T-helper 2 cell treated with Interferon-gamma antibody and Interleukin-4, amounts not matched to agents 5 μg/mL and 100 μg/mL, for 36 hours (primary cell): ENCODE results near the gene ZBTB47.

Experiments used
- DNase-seq: peaks from one replicate; pipeline ENCODE4 v3.0.0; 2021; ENCODE audit warnings: low spot score
- H3K27ac Mint-ChIP-seq: one replicate; pipeline ENCODE4 v1.8.0; 2021; ENCODE audit warnings: mild to moderate bottlenecking, mixed read lengths
- H3K27me3 Mint-ChIP-seq: one replicate; pipeline ENCODE4 v1.8.0; 2021; ENCODE audit warnings: low read depth, mixed read lengths
- H3K36me3 Mint-ChIP-seq: one replicate; pipeline ENCODE4 v1.8.0; 2021; ENCODE audit warnings: low read depth, mixed read lengths
- H3K4me1 Mint-ChIP-seq: one replicate; pipeline ENCODE4 v1.8.0; 2021; ENCODE audit warnings: low read depth, mixed read lengths
- H3K4me3 Mint-ChIP-seq: one replicate; pipeline ENCODE4 v1.8.0; 2022; ENCODE audit warnings: mild to moderate bottlenecking, moderate library complexity, mixed read lengths
- H3K9me3 Mint-ChIP-seq: one replicate; pipeline ENCODE4 v1.8.0; 2021; ENCODE audit warnings: mixed read lengths

The ZBTB47 gene

DNA sequence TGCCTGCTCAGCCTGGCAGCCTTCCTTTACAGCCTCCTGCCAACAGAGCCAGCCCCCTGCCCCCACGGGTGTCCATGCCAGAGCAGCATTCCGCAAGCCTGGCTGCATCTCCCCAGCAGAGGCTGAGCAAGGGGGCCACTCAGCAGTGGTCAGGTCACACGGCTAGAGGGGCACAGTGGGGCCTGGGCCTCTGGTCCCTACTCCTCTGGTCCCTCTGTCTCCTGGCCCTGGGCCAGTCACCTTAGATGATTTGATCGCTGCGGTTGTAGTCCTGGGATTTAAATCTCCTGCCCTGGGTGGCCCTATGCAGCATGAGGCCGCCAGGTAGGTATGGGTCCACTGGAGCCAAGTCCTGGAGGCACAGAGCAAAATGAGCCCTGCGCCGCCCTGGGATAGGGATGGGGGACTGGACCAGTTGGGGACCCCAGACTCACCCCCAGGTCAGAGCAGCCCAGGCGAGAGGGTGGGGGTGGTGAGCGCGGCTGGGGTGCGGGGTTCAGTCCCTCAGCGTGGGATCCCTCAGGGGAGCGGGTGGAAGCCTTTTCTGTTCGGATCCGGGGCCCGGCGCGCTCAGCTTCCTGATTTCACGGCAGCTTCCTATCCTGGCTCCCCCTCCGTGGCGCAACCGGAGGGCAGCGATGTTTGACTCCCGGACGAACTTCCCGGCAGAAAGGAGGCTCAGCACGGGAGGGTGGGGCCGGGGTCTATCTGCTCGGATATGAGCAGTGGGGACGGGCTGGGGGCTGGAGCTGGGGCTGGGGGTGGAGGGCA is at the start of gene ZBTB47:
TSS of gene ZBTB47 (plus strand) at position 138 of the 771 bp plus-strand sequence. CDS start 4,659 bp downstream, outside the sequence.
- H3K9me3 Mint-ChIP-seq, result no peaks in the 10 kb centered on the region
- no peak for DNase-seq
- H3K4me3 Mint-ChIP-seq, result peak within 1 kb of the TSS; percentile 81
- peaks cover 22% of the 10 kb centered on the region for H3K27me3 Mint-ChIP-seq
- H3K27ac Mint-ChIP-seq, result no peak within 1 kb of the TSS
- H3K4me1 Mint-ChIP-seq, result peaks cover 10% of the 10 kb centered on the region
- H3K36me3 Mint-ChIP-seq, result peaks cover 3% of the 10 kb centered on the region

DNA sequence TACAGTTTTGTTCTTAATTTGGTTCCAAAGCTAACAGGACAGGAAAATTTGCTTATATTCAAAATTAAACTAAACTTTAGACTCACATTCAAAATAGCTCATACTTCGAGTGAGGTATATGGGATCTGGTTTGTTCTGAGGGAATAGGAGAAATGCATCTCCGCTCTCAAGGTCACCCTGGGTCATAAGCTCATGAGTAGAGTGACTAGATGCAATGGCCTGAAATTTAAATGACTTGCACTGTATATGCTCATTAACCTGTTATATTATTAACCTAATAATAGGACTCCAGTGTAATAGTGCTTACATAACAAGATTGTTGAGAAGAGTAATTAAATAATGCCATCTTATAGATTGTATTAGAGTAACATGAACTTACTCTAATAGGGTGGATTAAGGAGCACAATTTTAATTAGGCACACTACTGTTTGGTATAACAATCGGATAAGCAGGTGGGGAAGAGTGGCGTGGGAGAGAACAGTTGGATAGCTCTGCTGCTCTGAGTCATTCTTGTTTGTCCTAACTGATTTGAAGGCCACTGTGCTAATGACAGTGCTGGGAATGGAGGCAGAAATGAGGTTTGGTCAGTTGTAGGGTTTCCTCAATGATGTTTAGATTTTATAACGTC is 47.8 kb upstream of the ZBTB47 start:
- H3K4me1 Mint-ChIP-seq, result peaks cover 31% of the 10 kb centered on the region
- no peak overlapping the region for H3K27ac Mint-ChIP-seq
- H3K27me3 Mint-ChIP-seq, result no peaks in the 10 kb centered on the region
- no peak overlapping the region for H3K4me3 Mint-ChIP-seq
- DNase-seq, result no peak
- peaks cover 58% of the 10 kb centered on the region for H3K36me3 Mint-ChIP-seq
- H3K9me3 Mint-ChIP-seq, result peaks cover 6% of the 10 kb centered on the region

DNA sequence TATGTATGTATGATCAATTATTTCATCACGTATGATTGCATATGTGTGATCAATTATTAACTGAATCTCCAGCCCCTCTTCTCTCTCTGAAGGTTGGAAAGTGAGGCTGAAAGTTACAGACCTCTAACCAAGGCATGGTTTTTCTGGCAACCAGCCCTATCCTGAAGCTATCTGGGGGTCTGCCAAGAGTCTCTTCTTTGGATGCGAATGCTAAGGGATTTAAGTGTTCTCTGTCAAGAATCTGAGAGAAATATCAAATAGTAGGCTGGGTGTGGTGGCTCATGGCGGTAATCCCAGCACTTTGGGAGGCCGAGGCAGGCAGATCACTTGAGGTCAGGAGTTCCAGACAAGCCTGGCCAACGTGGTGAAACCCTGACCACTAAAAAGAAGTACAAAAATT is 44.9 kb upstream of the ZBTB47 start:
- Mint-ChIP-seq H3K4me3 (no peak overlapping the region), H3K27me3 (no peaks in the 10 kb centered on the region), H3K27ac (no peak overlapping the region), H3K4me1 (peaks cover 42% of the 10 kb centered on the region), H3K9me3 (peaks cover 6% of the 10 kb centered on the region), H3K36me3 (peaks cover 54% of the 10 kb centered on the region)
- no peak for DNase-seq

DNA sequence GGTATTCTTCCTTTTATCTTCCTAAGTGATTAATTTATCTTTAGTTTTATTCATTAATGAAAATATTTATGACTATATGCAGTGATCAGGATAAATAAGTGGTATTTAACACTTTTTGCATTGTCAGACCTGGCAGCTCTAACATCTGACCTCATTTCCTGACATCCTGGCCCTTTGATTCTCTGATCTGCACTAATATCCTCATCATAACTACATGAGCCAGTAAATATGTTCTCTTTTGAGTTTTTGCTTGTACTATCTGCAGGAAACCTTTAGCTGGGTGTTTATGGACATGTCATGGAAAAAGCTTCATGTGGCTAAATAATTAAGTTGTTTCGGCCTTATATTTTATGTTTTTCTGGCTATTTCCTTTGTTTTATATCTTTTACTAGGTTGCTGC is 42.5 kb upstream of the ZBTB47 start:
- H3K36me3 Mint-ChIP-seq, result peaks cover 42% of the 10 kb centered on the region
- DNase-seq, result no peak
- H3K4me1 Mint-ChIP-seq, result peaks cover 37% of the 10 kb centered on the region

DNA sequence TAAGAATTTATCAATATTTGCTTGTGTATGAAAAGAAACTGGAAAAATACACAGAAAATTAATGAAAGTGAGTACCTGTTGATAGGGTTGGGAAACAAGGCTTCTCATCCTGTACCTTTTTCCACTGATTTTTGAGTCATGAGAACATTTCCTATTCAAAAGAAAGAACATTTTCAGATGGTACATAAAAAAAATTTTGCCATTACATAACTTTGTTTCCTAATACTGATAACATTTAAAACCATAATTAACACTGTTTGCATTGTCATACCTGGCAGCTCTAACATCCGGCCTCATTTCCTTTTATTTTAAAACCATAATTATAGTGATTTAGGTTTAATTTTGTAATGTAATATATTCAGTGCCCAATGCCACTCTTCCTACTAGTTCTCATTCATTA is 41.3 kb upstream of the ZBTB47 start:
- DNase-seq, result no peak
- Mint-ChIP-seq H3K4me3 (no peak overlapping the region), H3K4me1 (peaks cover 38% of the 10 kb centered on the region), H3K36me3 (peaks cover 36% of the 10 kb centered on the region), H3K27me3 (no peaks in the 10 kb centered on the region), H3K27ac (peak overlapping the region; percentile 20), H3K9me3 (no peaks in the 10 kb centered on the region)

More for the DNA sequence above, 42.5 kb upstream of the ZBTB47 start:
- H3K27me3 Mint-ChIP-seq, result no peaks in the 10 kb centered on the region
- H3K27ac Mint-ChIP-seq, result peak overlapping the region; percentile 42
- no peaks in the 10 kb centered on the region for H3K9me3 Mint-ChIP-seq
- H3K4me3 Mint-ChIP-seq, result no peak overlapping the region

DNA sequence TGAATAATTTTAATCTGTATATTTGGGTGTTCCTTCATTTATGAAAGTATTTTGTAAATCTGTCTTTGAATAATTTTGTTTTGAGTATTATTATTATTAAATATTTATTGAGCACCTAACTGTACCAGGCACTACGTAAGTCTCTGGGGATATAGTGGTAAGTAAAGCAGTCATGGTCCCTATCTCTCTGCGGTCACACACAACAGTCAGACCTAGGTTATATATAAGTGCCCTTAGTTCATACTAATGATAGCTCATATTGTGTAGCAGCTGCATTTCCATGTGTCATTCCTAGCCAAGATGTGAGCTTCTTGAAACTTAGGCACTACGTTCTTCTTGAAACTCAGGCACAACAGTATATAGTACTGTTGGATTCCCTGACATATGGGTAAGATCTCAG is 40.6 kb upstream of the ZBTB47 start:
- Mint-ChIP-seq H3K27me3 (no peaks in the 10 kb centered on the region), H3K4me1 (peaks cover 35% of the 10 kb centered on the region), H3K4me3 (no peak overlapping the region), H3K27ac (no peak overlapping the region), H3K9me3 (no peaks in the 10 kb centered on the region), H3K36me3 (peaks cover 33% of the 10 kb centered on the region)
- DNase-seq, result no peak

DNA sequence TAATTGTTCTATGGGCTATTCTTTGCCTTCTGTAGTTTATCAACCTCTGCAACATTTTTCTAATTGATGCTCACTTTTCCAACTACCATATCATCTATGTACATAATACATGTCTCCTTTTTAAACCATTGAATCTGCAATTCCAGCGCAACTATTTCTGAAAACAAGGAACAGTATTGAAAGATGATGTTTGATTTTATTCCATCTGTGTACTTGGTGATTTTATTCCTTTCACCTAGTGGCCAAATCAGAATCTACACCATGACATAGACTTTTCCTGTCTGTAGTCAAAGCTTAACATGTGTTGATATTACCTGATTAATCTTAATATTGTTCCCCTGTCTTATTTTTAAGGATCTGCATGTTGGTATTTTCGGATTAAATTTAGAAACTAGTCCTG is 40.0 kb upstream of the ZBTB47 start:
- Mint-ChIP-seq H3K27ac (no peak overlapping the region), H3K27me3 (no peaks in the 10 kb centered on the region), H3K4me1 (peaks cover 35% of the 10 kb centered on the region), H3K36me3 (peaks cover 33% of the 10 kb centered on the region), H3K4me3 (no peak overlapping the region), H3K9me3 (no peaks in the 10 kb centered on the region)
- no peak for DNase-seq

DNA sequence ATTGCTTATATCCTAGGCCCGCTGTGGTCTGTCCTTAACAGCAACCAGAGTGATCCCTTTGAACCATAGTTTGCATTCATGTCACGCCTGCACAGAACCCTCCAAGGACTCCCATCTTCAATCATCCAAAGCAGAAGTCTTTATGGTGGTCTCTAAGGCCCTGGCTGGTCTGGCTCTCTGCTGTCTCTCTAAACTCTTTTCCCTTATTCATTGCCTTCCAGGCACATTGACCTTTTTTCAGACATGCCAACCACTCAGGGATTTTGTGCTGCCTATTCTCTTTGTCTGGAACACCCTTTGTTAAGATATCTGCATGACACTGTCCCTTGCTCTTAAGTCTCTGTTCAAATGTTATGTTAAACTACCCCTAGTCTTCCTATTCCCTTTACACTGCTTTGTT is 21.9 kb upstream of the ZBTB47 start:
- H3K36me3 Mint-ChIP-seq, result peaks cover 53% of the 10 kb centered on the region
- H3K27ac Mint-ChIP-seq, result no peak overlapping the region
- no peaks in the 10 kb centered on the region for H3K27me3 Mint-ChIP-seq
- no peaks in the 10 kb centered on the region for H3K9me3 Mint-ChIP-seq
- no peak overlapping the region for H3K4me3 Mint-ChIP-seq
- peaks cover 12% of the 10 kb centered on the region for H3K4me1 Mint-ChIP-seq
- no peak for DNase-seq

DNA sequence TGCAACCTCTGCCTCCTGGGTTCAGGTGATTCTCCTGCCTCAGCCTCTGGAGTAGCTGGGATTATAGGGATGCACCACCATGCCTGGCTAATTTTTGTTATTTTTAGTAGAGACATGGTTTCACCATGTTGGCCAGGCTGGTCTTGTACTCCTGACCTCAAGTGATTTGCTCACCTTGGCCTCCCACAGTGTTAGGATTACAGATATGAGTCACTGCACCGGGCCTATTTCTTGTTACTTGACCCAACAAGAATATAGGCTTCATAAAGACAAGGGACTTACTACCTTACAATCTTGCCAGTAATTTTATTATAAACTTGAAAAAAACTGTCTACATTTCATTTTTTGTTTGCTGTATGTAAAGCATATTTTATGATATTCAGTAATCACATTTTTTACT is 21.4 kb upstream of the ZBTB47 start:
- no peak for DNase-seq
- Mint-ChIP-seq H3K27ac (no peak overlapping the region), H3K36me3 (peaks cover 52% of the 10 kb centered on the region)

DNA sequence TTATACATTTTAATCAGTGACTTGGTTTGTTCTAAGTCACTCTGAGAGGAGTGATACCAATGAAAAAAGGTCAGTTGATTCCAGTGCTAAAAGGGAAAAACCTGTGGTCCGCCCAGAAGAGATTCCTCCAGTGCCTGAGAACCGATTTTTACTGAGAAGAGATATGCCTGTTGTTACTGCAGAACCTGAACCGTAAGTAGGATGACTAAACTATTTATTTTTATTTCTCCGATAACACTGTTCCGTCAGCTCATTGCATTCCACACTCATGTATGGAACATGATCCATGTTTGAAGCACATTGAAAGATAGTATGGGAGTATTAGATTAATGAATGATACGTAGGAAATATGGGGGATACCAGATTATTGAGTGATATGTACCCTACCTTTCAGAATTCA is 20.0 kb upstream of the ZBTB47 start:
- H3K27me3 Mint-ChIP-seq, result no peaks in the 10 kb centered on the region
- no peak overlapping the region for H3K4me3 Mint-ChIP-seq
- no peaks in the 10 kb centered on the region for H3K9me3 Mint-ChIP-seq
- DNase-seq, result no peak
- peaks cover 12% of the 10 kb centered on the region for H3K4me1 Mint-ChIP-seq
- H3K36me3 Mint-ChIP-seq, result peaks cover 46% of the 10 kb centered on the region
- H3K27ac Mint-ChIP-seq, result no peak overlapping the region

More for the DNA sequence above, 21.4 kb upstream of the ZBTB47 start:
- Mint-ChIP-seq H3K4me3 (no peak overlapping the region), H3K27me3 (no peaks in the 10 kb centered on the region), H3K4me1 (peaks cover 12% of the 10 kb centered on the region), H3K9me3 (no peaks in the 10 kb centered on the region)

DNA sequence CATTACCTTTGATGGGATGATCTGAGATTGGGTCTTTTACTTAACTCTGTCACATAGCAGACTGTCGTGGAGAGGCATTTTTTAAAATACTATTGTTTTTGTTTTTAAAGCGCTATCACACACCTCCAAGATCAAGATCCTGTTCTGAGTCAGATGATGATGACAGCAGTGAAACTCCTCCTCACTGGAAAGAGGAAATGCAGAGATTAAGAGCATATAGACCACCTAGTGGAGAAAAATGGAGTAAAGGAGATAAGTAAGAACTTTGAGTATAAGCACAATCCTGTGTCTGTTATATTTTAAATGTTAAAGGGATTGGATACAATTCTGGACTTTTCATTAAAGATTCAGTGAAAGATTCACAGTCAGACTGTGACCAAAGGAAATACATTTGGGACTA is 18.4 kb upstream of the ZBTB47 start:
- Mint-ChIP-seq H3K9me3 (no peaks in the 10 kb centered on the region), H3K36me3 (peaks cover 39% of the 10 kb centered on the region), H3K27me3 (no peaks in the 10 kb centered on the region), H3K4me3 (no peak overlapping the region), H3K4me1 (peaks cover 12% of the 10 kb centered on the region), H3K27ac (peak overlapping the region; percentile 36)
- DNase-seq, result no peak

DNA sequence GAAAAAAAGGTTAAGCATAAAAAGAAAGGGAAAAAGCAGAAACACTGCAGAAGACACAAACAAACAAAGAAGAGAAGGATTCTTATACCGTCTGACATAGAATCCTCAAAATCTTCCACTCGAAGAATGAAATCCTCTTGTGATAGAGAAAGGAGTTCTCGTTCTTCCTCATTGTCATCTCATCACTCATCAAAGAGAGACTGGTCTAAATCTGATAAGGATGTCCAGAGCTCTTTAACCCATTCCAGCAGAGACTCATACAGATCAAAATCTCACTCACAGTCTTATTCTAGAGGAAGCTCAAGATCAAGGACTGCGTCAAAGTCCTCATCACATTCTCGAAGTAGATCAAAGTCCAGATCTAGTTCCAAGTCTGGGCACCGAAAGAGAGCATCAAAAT is 16.5 kb upstream of the ZBTB47 start:
- peaks cover 33% of the 10 kb centered on the region for H3K36me3 Mint-ChIP-seq
- no peak overlapping the region for H3K27ac Mint-ChIP-seq
- no peaks in the 10 kb centered on the region for H3K9me3 Mint-ChIP-seq
- no peak overlapping the region for H3K4me3 Mint-ChIP-seq
- H3K27me3 Mint-ChIP-seq, result no peaks in the 10 kb centered on the region
- DNase-seq, result no peak
- peaks cover 12% of the 10 kb centered on the region for H3K4me1 Mint-ChIP-seq

DNA sequence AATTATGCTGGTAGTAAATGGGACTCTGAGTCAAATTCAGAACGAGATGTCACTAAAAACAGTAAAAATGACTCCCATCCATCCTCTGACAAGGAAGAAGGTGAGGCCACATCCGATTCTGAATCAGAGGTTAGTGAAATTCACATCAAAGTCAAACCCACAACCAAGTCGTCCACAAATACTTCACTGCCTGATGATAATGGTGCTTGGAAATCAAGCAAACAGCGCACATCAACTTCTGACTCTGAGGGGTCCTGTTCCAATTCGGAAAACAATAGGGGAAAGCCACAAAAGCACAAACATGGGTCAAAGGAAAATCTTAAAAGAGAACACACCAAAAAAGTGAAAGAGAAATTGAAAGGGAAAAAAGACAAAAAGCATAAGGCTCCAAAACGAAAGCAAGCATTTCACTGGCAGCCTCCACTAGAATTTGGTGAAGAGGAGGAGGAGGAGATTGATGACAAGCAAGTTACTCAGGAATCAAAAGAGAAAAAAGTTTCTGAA is 15.1 kb upstream of the ZBTB47 start:
- no peaks in the 10 kb centered on the region for H3K9me3 Mint-ChIP-seq
- H3K4me3 Mint-ChIP-seq, result no peak overlapping the region
- no peaks in the 10 kb centered on the region for H3K27me3 Mint-ChIP-seq
- H3K36me3 Mint-ChIP-seq, result peaks cover 36% of the 10 kb centered on the region
- H3K4me1 Mint-ChIP-seq, result peaks cover 12% of the 10 kb centered on the region
- peak; percentile 70 for DNase-seq
- H3K27ac Mint-ChIP-seq, result no peak overlapping the region

DNA sequence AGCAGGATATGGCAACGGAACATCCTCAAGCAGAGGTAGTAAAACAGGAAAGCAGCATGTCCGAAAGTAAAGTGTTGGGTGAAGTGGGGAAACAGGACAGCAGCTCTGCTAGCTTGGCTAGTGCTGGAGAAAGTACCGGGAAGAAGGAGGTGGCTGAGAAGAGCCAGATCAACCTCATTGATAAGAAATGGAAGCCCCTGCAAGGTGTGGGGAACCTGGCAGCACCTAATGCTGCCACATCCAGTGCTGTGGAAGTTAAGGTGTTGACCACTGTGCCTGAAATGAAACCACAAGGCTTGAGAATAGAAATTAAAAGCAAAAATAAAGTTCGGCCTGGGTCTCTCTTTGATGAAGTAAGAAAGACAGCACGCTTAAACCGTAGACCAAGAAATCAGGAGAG is 14.3 kb upstream of the ZBTB47 start:
- no peak for DNase-seq
- Mint-ChIP-seq H3K27me3 (no peaks in the 10 kb centered on the region), H3K27ac (no peak overlapping the region), H3K4me3 (no peak overlapping the region), H3K9me3 (no peaks in the 10 kb centered on the region), H3K4me1 (peaks cover 9% of the 10 kb centered on the region), H3K36me3 (peaks cover 32% of the 10 kb centered on the region)
